Measurements from ENCODE around the gene C17orf75. TPM values are rescaled to one million over a fixed set of nuclear protein-coding genes. Genes with fewer than 3 reads are reported as not detected.
"Not testable (repeated sequence)": the region's sequence is repeated elsewhere in the genome, so short reads cannot be mapped to it uniquely, and the experiment has no call there.

Gene C17orf75
- total RNA-seq, 1 donor from 2014 or later = 16.8 TPM

GRCh38 chr17:32317353-32317752, 24.6 kb downstream of the C17orf75 start:
- peaks cover 2% of the 10 kb centered on the region for H3K27me3 ChIP-seq (ENCODE audit: control insufficient read depth, insufficient read depth, low read length)
- H3K4me3 ChIP-seq (ENCODE audit: low read depth, low read length) = no peak overlapping the region
- H3K36me3 ChIP-seq (ENCODE audit: control insufficient read depth, insufficient read depth, low read length) = no peaks in the 10 kb centered on the region
- no peak for FAIRE-seq
- no peak for DNase-seq (ENCODE audit: low read depth)
- TF ChIP-seq CTCF (IDR thresholded peaks at IDR 0.05; ENCODE audit: insufficient read depth, low read length, severe bottlenecking) = no peak

GRCh38 chr17:32316653-32317052, 25.3 kb downstream of the C17orf75 start:
- FAIRE-seq; DNase-seq (ENCODE audit: low read depth); H3K27me3 ChIP-seq (ENCODE audit: control insufficient read depth, insufficient read depth, low read length); H3K4me3 ChIP-seq (ENCODE audit: low read depth, low read length); H3K36me3 ChIP-seq (ENCODE audit: control insufficient read depth, insufficient read depth, low read length): not testable (repeated sequence)

DNA sequence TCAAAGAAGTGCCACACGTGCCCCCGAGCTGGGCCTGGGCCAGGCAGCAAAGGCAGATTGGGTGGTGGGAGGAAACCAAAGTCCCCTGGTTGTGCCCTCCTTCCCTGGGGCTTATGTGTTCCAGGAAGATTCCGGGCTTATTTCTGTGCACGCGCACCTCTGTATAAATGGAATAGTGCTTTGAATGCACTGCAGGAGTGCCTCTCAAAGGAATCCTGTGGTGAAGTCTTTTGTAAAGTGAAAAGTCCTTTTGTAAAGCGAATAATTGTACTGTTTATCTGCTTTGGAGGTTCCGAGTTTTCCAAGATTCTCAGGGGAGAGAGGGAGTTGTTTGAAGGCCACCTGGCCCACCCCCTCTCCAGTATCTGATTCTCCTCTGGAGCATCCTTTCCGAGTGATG, 26.8 kb downstream of the C17orf75 start:
- DNase-seq (ENCODE audit: low read depth) = no peak
- Histone ChIP-seq H3K27me3 (ENCODE audit: control insufficient read depth, insufficient read depth, low read length) (peaks cover 2% of the 10 kb centered on the region), H3K36me3 (ENCODE audit: control insufficient read depth, insufficient read depth, low read length) (no peaks in the 10 kb centered on the region), H3K4me3 (ENCODE audit: low read depth, low read length) (no peak overlapping the region)
- TF ChIP-seq CTCF (IDR thresholded peaks at IDR 0.05; ENCODE audit: insufficient read depth, low read length, severe bottlenecking) = no peak
- FAIRE-seq = no peak

DNA sequence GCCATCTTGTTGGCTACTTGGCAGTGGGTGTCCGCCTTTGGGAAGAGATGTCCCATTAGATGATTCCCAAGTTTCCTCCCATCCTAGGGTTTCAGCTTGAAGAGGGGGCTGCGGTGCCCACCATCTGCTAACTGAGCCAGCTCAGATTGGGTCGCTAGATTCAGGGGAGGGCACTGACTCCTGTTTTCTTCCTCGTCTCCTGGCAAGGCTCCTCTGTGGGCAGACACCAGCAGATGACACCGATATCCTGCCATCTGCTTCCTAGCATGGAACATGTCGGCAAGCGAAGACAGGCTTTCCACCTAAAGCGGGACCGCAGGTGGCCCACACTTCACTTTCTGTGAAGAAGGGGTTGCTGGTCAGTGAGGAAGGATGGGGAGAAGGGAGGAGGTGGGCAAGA, 27.3 kb downstream of the C17orf75 start:
- Histone ChIP-seq H3K27me3 (ENCODE audit: control insufficient read depth, insufficient read depth, low read length) (peaks cover 2% of the 10 kb centered on the region), H3K4me3 (ENCODE audit: low read depth, low read length) (no peak overlapping the region), H3K36me3 (ENCODE audit: control insufficient read depth, insufficient read depth, low read length) (no peaks in the 10 kb centered on the region)
- no peak for TF ChIP-seq CTCF (IDR thresholded peaks at IDR 0.05; ENCODE audit: insufficient read depth, low read length, severe bottlenecking)
- FAIRE-seq (no peak), DNase-seq (ENCODE audit: low read depth) (no peak)

DNA sequence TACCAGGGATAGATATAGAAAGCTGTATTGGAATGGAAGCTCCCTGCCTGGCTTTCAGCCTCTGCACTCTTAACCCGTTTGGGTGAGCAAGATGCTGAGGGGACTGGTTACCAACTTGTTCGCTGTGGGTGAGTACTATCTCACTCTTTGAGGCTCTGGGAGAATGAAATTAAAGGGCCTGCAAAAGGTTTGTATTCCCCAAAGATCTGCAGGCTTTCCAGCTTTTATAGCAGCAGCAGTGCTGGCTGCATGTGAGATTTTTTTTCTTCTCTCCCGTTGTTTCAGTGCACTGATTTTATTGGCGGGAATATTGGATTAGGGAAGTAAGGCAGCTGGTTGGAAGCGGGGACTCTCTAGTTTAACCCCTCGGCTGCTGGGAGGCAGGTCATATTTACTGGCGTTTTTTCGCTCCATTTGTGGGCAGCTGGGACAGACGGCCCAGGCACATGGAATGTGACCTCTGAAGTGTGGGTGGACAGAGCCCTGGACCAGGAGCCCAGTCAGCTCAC, 30.9 kb downstream of the C17orf75 start:
- Histone ChIP-seq H3K27me3 (ENCODE audit: control insufficient read depth, insufficient read depth, low read length) (peaks cover 2% of the 10 kb centered on the region), H3K36me3 (ENCODE audit: control insufficient read depth, insufficient read depth, low read length) (no peaks in the 10 kb centered on the region), H3K4me3 (ENCODE audit: low read depth, low read length) (no peak overlapping the region)
- TF ChIP-seq CTCF (IDR thresholded peaks at IDR 0.05; ENCODE audit: insufficient read depth, low read length, severe bottlenecking) = no peak
- DNase-seq (ENCODE audit: low read depth) (no peak), FAIRE-seq (no peak)

GRCh38 chr17:32307658-32308057, 34.3 kb downstream of the C17orf75 start:
- no peak for FAIRE-seq

More at GRCh38 chr17:32307658-32308057, 34.3 kb downstream of the C17orf75 start:
- DNase-seq (ENCODE audit: low read depth) = no peak
- no peak for TF ChIP-seq CTCF (IDR thresholded peaks at IDR 0.05; ENCODE audit: insufficient read depth, low read length, severe bottlenecking)
- Histone ChIP-seq H3K36me3 (ENCODE audit: control insufficient read depth, insufficient read depth, low read length) (no peaks in the 10 kb centered on the region), H3K4me3 (ENCODE audit: low read depth, low read length) (no peak overlapping the region), H3K27me3 (ENCODE audit: control insufficient read depth, insufficient read depth, low read length) (peaks cover 2% of the 10 kb centered on the region)
